Activated CD8-positive, alpha-beta memory T cell treated with anti-CD3 and anti-CD28 coated beads, Interleukin-2, amount 50 U/mL, for 24 hours (primary cell): ENCODE measurements around the gene GSTO1.

Experiments
- DNase-seq: peaks from one replicate; pipeline ENCODE4 v3.0.0-alpha.2; 2020; ENCODE audit errors: extremely low read depth

GSTO1 gene

GRCh38 chr10:104274762-104275721 lies 20.4 kb downstream of the GSTO1 start:
- no peak for DNase-seq

GRCh38 chr10:104276192-104276591 lies 21.5 kb downstream of the GSTO1 start:
- no peak for DNase-seq

- no peak for DNase-seq
Measured at GRCh38 chr10:104277785-104278184, 23.1 kb downstream of the GSTO1 start.

GRCh38 chr10:104279550-104280259 lies 25.0 kb downstream of the GSTO1 start:
- DNase-seq = no peak

GRCh38 chr10:104281694-104282093 lies 27.0 kb downstream of the GSTO1 start:
- DNase-seq = no peak

- DNase-seq = no peak
Measured at GRCh38 chr10:104284846-104285245, 30.2 kb downstream of the GSTO1 start.

- DNase-seq = no peak
Measured at GRCh38 chr10:104286939-104287338, 32.2 kb downstream of the GSTO1 start.

GRCh38 chr10:104288355-104288754 lies 33.7 kb downstream of the GSTO1 start:
- DNase-seq = no peak

- peak; percentile 65 for DNase-seq
Measured at GRCh38 chr10:104291439-104291951, 36.8 kb downstream of the GSTO1 start.

- DNase-seq = no peak
Measured at GRCh38 chr10:104293011-104293410, 38.3 kb downstream of the GSTO1 start.

GRCh38 chr10:104293781-104294321 lies 39.2 kb downstream of the GSTO1 start:
- no peak for DNase-seq

GRCh38 chr10:104296687-104297436 lies 42.2 kb downstream of the GSTO1 start:
- DNase-seq = no peak

GRCh38 chr10:104297697-104298660 lies 43.3 kb downstream of the GSTO1 start:
- no peak for DNase-seq

GRCh38 chr10:104299031-104299904 lies 44.6 kb downstream of the GSTO1 start:
- DNase-seq = no peak

GRCh38 chr10:104300002-104300735 lies 45.5 kb downstream of the GSTO1 start:
- no peak for DNase-seq

GRCh38 chr10:104300736-104301292 lies 46.1 kb downstream of the GSTO1 start:
- DNase-seq = no peak

- no peak for DNase-seq
Measured at GRCh38 chr10:104301907-104302690, 47.4 kb downstream of the GSTO1 start.
